Duodenal mucosa (tissue), 2 donors: Measurements from ENCODE around the gene ACKR3.

Experiments
- H3K27ac ChIP-seq: one replicate; pipeline ENCODE4 v1.7.0; 2013; ENCODE audit warnings: low read depth, low read length
- H3K27me3 ChIP-seq, 2 donors: one replicate each; pipeline ENCODE4 v1.7.0; 2013; ENCODE audit warnings: low read length in 2 of 2, control low read depth in 1 of 2; ENCODE audit not compliant: insufficient read depth in 2 of 2, control insufficient read depth in 1 of 2
- H3K36me3 ChIP-seq, 2 donors: one replicate each; pipeline ENCODE4 v1.7.0; 2013; ENCODE audit warnings: low read length in 2 of 2, control low read depth in 1 of 2; ENCODE audit not compliant: insufficient read depth in 2 of 2, control insufficient read depth in 1 of 2
- H3K4me1 ChIP-seq, 2 donors: one replicate each; pipeline ENCODE4 v1.7.0; 2013; ENCODE audit warnings: low read length in 2 of 2, control low read depth in 1 of 2; ENCODE audit not compliant: insufficient read depth in 2 of 2, control insufficient read depth in 1 of 2
- H3K4me3 ChIP-seq, 2 donors: one replicate each; pipeline ENCODE4 v1.7.0; 2013; ENCODE audit warnings: low read length in 2 of 2, low read depth in 1 of 2
- H3K9ac ChIP-seq, 2 donors: one replicate each; pipeline ENCODE4 v1.7.0; 2013; ENCODE audit warnings: low read length in 2 of 2, low read depth in 1 of 2
- H3K9me3 ChIP-seq, 2 donors: one replicate each; pipeline ENCODE4 v1.7.0; 2013; ENCODE audit warnings: low read length in 2 of 2, control low read depth in 1 of 2; ENCODE audit not compliant: control insufficient read depth in 1 of 2

The ACKR3 gene

GRCh38 chr2:236583621-236584203, 14.1 kb downstream of the ACKR3 start:
- Histone ChIP-seq H3K4me3 (no peak overlapping the region), H3K27me3 (no peaks in the 10 kb centered on the region), H3K9me3 (no peaks in the 10 kb centered on the region), H3K36me3 (peaks cover 0 to 23% of the 10 kb centered on the region in 2 donors), H3K9ac (no peak overlapping the region), H3K4me1 (no peaks in the 10 kb centered on the region), H3K27ac (no peak overlapping the region)

GRCh38 chr2:236584521-236585384, 15.1 kb downstream of the ACKR3 start:
- no peak overlapping the region for H3K27ac ChIP-seq
- H3K9ac ChIP-seq: no peak overlapping the region
- H3K27me3 ChIP-seq: no peaks in the 10 kb centered on the region
- no peaks in the 10 kb centered on the region for H3K4me1 ChIP-seq
- no peak overlapping the region for H3K4me3 ChIP-seq
- no peaks in the 10 kb centered on the region for H3K9me3 ChIP-seq
- peaks cover 0 to 23% of the 10 kb centered on the region in 2 donors for H3K36me3 ChIP-seq

- Histone ChIP-seq H3K4me1 (no peaks in the 10 kb centered on the region), H3K9me3 (no peaks in the 10 kb centered on the region), H3K27ac (no peak overlapping the region), H3K36me3 (peaks cover 0 to 15% of the 10 kb centered on the region in 2 donors), H3K9ac (no peak overlapping the region), H3K4me3 (no peak overlapping the region), H3K27me3 (no peaks in the 10 kb centered on the region)
These were observed 16.3 kb downstream of the ACKR3 start for GRCh38 chr2:236585966-236586365.

GRCh38 chr2:236587861-236588815, 18.5 kb downstream of the ACKR3 start:
- H3K4me3 ChIP-seq: no peak overlapping the region
- peaks cover 0 to 3% of the 10 kb centered on the region in 2 donors for H3K36me3 ChIP-seq
- no peaks in the 10 kb centered on the region for H3K4me1 ChIP-seq
- no peak overlapping the region for H3K9ac ChIP-seq
- H3K9me3 ChIP-seq: no peaks in the 10 kb centered on the region
- no peak overlapping the region for H3K27ac ChIP-seq
- no peaks in the 10 kb centered on the region for H3K27me3 ChIP-seq

- Histone ChIP-seq H3K27me3 (no peaks in the 10 kb centered on the region), H3K4me3 (no peak overlapping the region), H3K9me3 (no peaks in the 10 kb centered on the region), H3K4me1 (no peaks in the 10 kb centered on the region), H3K36me3 (no peaks in the 10 kb centered on the region), H3K27ac (no peak overlapping the region), H3K9ac (no peak overlapping the region)
These were observed 19.4 kb downstream of the ACKR3 start for GRCh38 chr2:236588932-236589592.

GRCh38 chr2:236590846-236591245, 21.2 kb downstream of the ACKR3 start:
- Histone ChIP-seq H3K27me3 (no peaks in the 10 kb centered on the region), H3K9ac (no peak overlapping the region), H3K9me3 (no peaks in the 10 kb centered on the region), H3K4me3 (no peak overlapping the region), H3K36me3 (no peaks in the 10 kb centered on the region), H3K27ac (no peak overlapping the region), H3K4me1 (no peaks in the 10 kb centered on the region)

GRCh38 chr2:236592821-236593220, 23.2 kb downstream of the ACKR3 start:
- no peaks in the 10 kb centered on the region for H3K4me1 ChIP-seq
- H3K27me3 ChIP-seq: no peaks in the 10 kb centered on the region
- H3K9ac ChIP-seq: no peak overlapping the region
- H3K4me3 ChIP-seq: no peak overlapping the region
- H3K9me3 ChIP-seq: no peaks in the 10 kb centered on the region
- no peak overlapping the region for H3K27ac ChIP-seq
- H3K36me3 ChIP-seq: no peaks in the 10 kb centered on the region

GRCh38 chr2:236593531-236593930, 23.9 kb downstream of the ACKR3 start:
- H3K9me3 ChIP-seq: no peaks in the 10 kb centered on the region
- no peaks in the 10 kb centered on the region for H3K36me3 ChIP-seq
- H3K4me1 ChIP-seq: no peaks in the 10 kb centered on the region
- H3K4me3 ChIP-seq: no peak overlapping the region
- no peak overlapping the region for H3K9ac ChIP-seq
- H3K27ac ChIP-seq: no peak overlapping the region
- H3K27me3 ChIP-seq: no peaks in the 10 kb centered on the region

- no peaks in the 10 kb centered on the region for H3K4me1 ChIP-seq
- no peak overlapping the region for H3K4me3 ChIP-seq
- no peaks in the 10 kb centered on the region for H3K27me3 ChIP-seq
- no peak overlapping the region for H3K9ac ChIP-seq
- H3K27ac ChIP-seq: no peak overlapping the region
- H3K36me3 ChIP-seq: no peaks in the 10 kb centered on the region
- H3K9me3 ChIP-seq: no peaks in the 10 kb centered on the region
These were observed 24.3 kb downstream of the ACKR3 start for GRCh38 chr2:236593956-236594355.
